Skeletal muscle cell (primary cell): Measurements from ENCODE around the gene MRTFB.

ENCODE experiments used
- DNase-seq: peaks from one replicate; pipeline ENCODE4 v3.0.0-alpha.2; 2010; ENCODE audit warnings: low read depth
- H3K4me3 ChIP-seq: 2 replicates; pipeline ENCODE4 v1.5.1; 2011; ENCODE audit warnings: low read depth, mild to moderate bottlenecking, control low read depth, low read length, moderate library complexity

Gene MRTFB

GRCh38 chr16:14098081-14098480 is 27.0 kb downstream of the MRTFB start:
- no peak overlapping the region for H3K4me3 ChIP-seq
- DNase-seq: no peak

- no peak overlapping the region for H3K4me3 ChIP-seq
- DNase-seq: no peak
Measured at GRCh38 chr16:14100825-14101224, 29.7 kb downstream of the MRTFB start.

- H3K4me3 ChIP-seq: no peak overlapping the region
- no peak for DNase-seq
Measured at GRCh38 chr16:14101415-14101814, 30.3 kb downstream of the MRTFB start.

DNA sequence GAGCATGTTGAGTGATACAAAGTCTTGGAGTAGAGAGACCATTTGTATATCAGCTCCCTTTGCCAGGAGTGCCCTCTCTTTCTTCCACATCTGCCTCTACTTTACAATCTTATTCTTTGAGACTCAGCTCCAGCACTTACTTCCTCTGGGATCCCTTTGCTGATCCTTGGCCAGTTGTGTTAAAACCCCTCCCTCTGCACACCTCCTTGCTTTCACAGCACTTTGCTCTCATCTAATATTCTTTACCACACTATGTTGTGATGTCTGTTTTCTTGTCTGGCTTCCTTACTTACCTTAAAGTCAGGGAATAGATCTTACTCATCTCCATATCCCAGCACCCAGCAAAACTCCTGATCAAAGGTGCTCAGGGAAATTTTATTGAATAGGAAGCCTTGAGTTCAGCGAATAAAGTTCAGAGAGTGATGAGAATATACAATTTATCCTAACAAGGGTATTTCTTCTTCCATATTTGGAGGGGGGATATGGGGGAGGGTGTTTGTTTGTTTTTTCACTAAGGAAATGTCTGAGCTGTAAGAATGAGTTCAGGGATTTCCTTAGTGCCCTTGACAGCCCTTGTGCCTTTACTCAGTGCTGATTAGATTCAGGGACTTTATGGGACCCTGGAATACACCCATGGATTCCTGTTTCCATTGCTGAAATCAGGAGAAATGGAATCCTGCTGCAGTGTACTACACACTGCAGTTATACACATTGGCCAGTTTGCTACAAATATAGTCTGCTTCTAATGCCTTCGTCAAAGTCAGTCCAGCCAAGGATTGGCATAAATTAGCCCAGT is 32.0 kb downstream of the MRTFB start:
- no peak overlapping the region for H3K4me3 ChIP-seq
- DNase-seq: no peak

- H3K4me3 ChIP-seq: no peak overlapping the region
- no peak for DNase-seq
Measured at GRCh38 chr16:14104066-14104465, 32.9 kb downstream of the MRTFB start.

DNA sequence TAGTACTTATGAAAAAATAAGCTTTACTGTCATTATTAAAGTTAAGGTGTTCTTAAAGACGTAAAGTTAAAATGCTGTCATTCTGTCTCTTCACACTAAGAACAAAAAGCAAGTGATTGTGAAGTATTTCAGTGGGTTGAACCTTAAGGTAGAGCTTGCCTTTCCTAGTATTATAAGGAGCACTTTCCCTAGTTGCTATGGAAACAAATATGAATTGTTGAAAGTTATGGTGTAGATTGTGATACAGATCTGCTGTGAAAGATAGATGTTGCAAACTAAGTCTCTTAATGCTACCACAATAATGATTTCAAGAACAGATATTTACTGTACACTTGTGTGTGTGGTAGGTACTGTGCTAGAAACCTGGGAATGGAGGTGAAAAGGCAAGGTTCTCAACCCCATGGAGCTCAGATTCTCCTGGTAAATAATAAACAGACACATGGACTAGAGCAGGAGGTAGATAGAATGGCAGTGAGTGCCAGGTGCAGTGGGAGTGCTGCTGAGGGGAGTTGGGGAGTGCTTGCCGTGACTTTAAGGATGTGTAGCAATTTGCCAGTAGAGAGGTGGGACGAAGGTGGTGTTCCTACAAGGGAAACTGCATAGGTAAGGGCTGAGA is 34.7 kb downstream of the MRTFB start:
- no peak overlapping the region for H3K4me3 ChIP-seq
- no peak for DNase-seq

- H3K4me3 ChIP-seq: no peak overlapping the region
- DNase-seq: no peak
Measured at GRCh38 chr16:14106457-14106856, 35.3 kb downstream of the MRTFB start.

GRCh38 chr16:14106961-14107360 is 35.8 kb downstream of the MRTFB start:
- DNase-seq: no peak
- H3K4me3 ChIP-seq: no peak overlapping the region

GRCh38 chr16:14109077-14109775 is 38.1 kb downstream of the MRTFB start:
- H3K4me3 ChIP-seq: no peak overlapping the region
- no peak for DNase-seq

DNA sequence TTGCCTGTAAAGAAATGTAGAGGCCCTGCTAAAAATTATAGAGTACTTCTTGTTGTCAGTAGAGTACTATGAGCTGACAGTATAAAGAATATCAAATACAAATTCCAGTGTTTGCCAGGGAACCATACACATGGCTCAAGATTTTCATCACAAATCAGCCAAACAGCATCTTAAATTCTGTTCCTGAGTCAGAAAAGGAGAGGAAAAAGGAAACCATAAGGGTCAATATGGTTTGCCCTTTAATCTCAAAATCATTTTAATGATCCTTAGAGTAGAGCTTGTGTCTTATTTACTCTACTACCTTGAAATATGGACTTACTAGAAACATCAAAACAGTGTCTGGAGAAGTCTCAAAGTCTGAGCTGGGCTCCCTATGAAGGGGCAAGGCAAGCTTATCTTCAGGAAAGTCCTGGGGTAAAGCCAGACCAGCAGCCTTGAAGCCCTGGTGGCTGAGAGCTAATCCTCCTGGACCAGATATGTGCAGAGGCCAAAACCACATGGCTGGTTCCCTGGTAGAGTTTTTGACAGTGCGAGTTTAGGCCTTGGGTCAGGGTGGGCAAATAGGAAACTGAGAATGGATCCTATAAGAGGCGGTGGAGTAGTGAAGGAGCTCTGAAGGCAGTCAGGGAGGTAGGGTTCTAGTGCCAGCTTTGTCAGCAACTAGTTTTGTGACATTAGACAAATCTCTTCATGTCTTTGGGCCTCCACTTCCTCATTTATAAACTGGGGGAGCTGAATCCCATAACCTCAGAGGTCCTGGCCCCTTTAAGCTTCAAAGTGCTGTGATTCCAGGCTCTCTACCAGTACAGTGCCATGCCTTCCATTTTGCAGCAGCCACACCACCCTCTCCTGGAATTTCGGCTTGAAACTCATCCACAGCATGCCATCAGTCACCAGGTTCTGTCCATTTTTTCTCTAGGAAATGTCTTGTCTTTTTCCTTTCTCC is 38.9 kb downstream of the MRTFB start:
- no peak for DNase-seq
- H3K4me3 ChIP-seq: no peak overlapping the region

- no peak overlapping the region for H3K4me3 ChIP-seq
- DNase-seq: no peak
Measured at GRCh38 chr16:14110728-14111251, 39.7 kb downstream of the MRTFB start.

- no peak overlapping the region for H3K4me3 ChIP-seq
- no peak for DNase-seq
Measured at GRCh38 chr16:14111713-14112538, 40.8 kb downstream of the MRTFB start.

DNA sequence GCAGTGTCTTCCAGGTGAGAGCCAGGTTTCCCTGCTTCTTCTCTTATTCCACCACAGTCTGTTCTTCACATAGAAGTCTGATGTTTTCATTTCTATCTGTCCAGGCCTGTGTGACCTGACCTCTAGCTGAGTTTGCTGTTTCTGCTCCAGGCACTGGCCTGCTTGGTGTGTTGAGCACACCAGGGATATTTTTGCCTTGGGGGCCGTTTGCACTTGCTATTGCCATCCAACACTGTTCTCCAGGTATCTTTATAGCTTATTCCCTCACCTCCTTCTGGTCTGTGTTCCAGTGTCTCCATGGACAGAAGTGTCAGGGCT is 41.4 kb downstream of the MRTFB start:
- no peak overlapping the region for H3K4me3 ChIP-seq
- no peak for DNase-seq

GRCh38 chr16:14113344-14113743 is 42.2 kb downstream of the MRTFB start:
- H3K4me3 ChIP-seq: no peak overlapping the region
- DNase-seq: no peak

DNA sequence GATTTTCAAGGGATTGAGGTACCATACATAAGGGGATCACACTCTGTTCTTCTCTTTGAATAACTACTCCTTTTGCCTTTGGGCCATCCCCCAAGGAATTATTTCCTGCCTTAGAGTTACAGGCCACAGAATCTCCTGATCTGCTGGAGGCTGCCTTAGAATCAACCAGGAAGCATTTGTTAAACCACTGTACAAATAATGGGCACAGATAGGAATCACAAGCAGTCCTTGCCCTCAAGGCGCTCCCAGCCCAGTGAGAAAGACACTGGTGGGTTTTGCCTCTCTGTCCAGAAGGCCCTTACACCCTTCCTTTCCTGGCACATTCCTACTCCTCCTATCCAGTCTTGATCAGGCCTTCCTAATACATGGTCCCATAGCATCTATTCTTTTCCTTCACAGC is 45.9 kb downstream of the MRTFB start:
- DNase-seq: no peak
- H3K4me3 ChIP-seq: no peak overlapping the region

DNA sequence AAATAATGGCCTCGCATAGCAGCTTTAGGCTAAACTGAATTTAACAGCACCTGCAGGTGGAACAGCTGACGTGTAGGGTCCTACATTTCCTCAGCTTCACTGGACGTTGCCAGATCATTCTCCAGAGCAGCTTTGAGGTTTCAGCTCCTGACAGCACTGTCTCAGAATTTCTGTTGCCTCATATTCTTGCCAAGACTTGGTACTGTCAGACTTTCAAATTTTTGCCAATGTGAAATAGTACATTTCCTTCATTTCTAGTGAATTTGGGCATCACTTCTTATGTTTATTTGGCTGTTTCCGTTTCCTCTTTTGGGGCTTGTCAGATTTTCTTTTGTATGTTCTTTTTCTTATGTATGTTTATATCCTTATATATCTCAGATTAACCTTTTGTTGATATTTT is 48.7 kb downstream of the MRTFB start:
- DNase-seq: no peak
- no peak overlapping the region for H3K4me3 ChIP-seq

- no peak for DNase-seq
- H3K4me3 ChIP-seq: no peak overlapping the region
Measured at GRCh38 chr16:14120335-14120734, 49.2 kb downstream of the MRTFB start.

- DNase-seq: no peak
- H3K4me3 ChIP-seq: no peak overlapping the region
Measured at GRCh38 chr16:14121142-14121541, 50.0 kb downstream of the MRTFB start.

DNA sequence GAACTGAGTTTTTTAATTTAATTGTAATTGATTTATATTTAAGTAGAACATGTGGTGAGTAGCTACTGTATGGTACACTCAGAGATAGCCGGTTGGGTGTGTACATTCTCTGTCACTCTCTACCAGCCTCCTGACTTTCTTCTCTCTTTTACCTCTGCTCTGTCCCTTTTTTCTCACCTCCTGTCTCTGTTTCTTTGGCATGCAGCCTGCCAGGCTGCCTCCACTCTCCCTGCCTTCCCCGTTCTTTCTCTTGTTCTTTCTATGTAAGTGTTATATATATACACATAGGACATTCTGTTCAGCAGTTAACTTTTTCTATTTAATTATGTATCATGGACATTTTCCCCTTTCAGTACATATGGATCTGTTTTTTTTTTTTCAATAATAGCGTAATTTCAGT is 50.8 kb downstream of the MRTFB start:
- H3K4me3 ChIP-seq: no peak overlapping the region
- no peak for DNase-seq
